T-helper 9 cell (primary cell): Measurements from ENCODE around the gene KRT8.

Experiments
- DNase-seq: peaks from one replicate; pipeline ENCODE4 v3.0.0-alpha.2; 2020

The KRT8 gene

DNA sequence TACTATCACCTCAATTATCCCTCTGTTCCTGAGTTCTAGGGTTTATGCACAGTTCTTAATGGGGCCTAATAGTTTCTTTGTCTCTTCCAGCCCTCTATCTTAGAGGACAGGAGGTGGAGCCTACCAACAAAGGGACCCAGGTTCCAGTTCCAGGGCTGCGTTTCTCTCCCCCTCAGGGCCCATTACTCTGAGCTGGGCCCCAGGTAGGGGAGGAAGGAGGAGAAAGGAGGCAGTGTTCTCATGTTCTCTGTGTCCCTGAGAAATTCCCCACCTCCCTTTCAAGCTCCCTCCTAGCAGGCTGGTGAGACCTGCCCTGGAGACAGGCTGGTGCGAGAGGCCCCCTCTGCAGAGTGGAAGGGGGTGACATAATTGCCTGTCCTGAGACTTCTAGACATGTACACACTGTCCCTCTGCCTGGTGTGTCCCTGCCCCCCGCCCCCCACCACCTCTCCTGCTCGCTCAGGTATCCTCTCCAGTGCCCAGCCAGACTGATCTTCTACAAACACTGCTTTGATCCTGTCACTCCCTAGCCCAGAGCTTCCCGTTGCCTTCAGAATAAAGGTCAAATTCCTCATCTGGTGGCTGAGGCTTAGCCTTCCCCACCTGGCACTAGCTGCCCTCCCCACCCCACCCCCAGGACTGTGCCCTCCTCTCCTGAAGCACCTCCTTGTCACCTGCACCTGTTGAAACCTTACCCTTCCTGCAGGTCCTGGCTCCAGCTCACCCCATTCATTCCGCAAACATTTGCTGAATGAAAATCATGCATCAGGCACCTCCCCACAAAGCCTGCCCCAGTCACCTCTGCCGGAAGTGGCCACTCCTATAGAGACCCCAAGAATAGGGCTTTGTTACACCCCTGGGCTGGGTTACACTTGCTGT, 21.1 kb upstream of the KRT8 start:
- DNase-seq = no peak

DNA sequence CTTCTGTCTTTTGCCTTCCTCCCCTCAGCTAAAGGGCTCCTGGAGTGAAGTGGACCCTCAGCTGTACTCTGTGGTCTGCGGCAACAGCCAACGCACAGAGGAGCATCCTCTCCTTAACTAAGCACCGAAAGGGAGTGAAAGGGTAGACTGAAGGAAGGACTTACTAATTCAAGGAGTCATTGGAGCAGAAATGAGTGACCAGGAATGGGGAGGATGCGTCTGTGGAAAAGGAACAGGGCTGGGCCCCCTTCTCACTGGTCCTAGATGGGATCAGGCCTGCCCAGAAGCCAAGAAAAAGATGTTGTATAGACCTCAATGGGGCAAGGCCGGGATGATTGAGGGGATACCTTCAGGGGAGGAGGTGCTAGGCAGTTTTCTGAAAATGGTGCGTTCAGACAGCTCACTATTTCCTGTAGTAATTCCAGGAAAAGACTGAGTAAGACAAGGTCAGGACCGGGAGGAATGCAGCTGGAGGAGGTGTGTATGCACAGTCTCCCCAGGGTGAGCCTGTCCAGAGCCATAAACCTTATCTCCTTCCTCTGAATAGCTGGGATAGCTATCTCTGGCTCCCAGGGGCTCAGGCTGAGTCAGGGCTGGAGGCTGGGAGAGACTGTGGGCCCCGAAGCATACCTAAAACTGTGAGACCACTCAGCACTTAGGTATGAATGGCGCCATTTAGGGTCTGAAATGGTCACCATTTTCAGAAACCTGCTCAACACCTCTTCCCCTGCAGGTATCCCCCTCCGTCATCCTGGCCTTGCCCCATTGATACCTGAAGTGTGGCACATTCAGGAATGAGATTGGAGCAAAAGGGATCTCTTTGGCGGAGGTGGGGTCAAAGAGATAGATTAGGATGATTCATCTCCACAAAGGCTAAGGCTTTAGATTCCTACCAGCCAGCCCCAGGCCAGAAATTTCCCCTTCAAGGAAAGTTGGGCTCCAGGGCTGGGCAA, 20.2 kb upstream of the KRT8 start:
- no peak for DNase-seq

DNA sequence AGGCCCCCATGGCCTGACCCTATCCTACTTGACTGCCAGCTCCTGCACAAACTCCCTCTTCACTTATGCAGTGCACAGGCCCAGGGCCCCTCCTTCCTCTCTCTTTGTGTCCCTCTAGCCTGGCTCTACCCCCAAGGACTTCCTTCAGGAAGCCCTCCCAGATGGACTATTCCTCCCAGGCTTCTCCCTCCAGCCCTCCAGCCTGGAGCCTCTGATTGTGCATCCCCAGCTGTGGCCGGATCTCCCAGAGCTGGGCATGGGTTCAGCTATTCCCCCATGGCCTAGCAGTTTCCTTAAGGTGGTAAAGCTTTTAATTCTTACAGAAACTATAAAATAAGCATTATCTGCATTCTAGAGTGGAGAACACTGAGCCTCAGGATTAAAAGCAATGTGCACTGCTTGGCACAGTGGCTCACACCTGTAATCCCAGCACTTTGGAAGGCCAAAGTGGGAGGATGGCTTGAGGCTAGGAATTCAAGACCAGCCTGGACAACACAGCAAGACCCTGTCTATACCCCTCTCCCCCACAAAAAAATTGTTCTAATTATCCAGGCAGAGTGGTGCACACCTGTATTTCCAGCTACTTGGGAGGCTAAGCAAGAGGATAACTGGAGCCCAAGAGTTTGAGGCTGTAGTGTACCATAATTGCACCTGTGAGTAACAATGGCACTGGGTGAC, 16.8 kb upstream of the KRT8 start:
- DNase-seq = no peak

DNA sequence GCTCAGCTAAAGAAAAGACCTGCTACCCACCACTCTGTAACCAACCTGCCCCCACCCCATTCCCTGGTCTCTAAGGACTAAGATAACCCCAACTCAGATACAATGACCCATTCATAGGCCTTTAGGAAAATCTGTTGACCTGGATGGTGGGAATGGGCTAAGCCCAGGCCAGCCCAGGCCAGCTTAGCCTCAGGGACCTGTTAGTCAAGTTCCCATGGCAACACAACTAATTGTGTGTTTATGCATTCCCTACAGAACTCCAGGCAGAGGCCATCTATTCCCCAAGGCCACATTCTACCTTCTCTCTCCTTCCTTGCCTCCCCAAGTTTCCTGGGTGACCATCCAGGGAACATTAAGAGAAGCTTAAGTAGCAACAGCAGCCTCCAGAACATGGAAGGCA, 16.1 kb upstream of the KRT8 start:
- DNase-seq = no peak

DNA sequence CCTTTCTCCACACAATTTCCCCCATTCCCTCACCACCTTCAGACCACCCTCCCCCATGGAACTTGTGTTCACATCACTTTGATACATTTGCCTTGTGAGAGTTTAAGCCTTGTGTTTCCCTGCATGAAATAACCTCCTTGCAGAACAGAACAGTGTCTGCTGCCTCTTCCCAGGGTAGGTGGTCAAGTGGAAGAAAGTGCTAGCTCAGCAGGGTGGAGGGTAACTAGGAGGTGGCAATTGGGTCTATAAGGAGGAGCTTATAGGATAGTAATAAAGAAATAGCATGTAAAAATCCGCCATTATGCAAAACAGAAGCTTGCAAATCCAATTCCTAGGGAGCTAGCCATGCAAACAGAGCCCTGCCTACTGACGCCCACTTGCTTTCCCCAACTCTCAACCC, 13.9 kb upstream of the KRT8 start:
- DNase-seq = no peak

DNA sequence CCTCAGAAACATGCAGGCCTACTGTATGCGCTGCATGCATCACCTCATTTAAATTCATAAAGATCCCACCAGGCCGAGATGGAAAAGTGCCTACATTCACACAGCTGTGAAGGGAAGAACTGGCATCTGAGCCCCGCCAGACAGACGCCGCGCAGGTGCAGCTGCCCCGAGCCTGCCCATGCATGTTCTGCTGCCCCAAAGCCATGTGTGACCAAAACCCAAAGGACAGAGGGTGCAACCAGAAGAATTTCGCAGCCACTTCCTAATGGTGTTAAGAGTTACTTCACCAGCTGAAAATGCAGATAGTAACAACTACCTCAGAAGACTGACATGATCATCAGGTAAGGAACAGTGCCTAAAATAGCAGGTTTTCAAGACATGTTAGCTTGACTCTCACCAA, 13.5 kb upstream of the KRT8 start:
- no peak for DNase-seq

DNA sequence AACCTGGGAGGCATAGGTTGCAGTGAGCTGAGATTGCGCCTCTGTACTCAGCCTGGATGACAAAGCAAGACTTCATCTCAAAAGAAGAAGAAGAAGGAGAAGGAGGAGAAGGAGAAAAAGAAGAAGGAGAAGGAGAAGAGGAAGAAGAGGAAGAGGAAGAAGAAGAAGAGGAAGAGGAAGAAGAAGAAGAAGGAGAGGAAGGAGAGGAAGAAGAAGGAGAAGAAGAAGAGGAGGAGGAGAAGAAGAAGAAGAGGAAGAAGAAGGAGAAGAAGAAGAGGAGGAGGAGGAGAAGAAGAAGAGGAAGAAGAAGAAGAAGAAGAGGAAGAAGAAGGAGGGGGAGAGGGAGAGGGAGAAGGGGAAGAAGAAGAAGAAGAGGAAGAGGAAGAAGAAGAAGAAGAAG, 12.9 kb upstream of the KRT8 start:
- DNase-seq = no peak

DNA sequence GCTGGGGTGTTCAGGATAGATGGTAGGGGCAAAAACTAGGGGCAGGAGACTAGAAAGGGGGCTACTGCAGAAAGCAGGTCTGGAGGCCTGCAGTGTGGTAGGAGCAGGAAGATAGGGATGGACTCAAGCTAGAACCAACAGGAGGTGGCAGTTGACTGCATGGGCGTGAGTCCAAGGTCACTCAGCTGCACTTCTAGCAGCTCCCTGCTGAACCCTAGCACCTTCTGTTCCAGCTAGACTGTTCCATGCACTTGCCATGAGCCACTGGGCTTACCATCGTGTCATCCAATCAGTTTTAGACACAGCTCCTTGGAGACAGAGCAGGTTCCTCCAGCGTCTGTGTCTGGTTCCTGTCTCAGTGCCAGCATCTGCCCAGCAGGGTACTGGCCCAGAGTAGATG, 11.3 kb upstream of the KRT8 start:
- DNase-seq = no peak

DNA sequence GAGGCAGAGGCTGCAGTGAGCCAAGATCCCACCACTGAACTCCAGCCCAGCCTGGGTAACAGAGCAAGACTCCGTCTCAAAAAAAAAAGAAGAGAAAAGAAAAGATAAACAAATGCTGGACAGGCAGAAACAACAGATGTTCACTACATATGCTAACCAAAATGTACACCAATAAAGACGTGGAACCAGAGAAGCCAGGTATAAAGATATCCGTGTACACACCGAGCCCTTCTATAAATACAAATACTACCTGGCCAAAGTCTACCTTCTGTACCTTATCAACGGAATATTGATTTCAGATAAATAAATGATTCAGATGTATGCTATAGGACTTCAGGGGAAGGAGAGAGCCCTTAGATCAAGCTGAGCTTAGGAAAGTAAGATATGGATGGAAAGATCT, 10.8 kb upstream of the KRT8 start:
- no peak for DNase-seq

DNA sequence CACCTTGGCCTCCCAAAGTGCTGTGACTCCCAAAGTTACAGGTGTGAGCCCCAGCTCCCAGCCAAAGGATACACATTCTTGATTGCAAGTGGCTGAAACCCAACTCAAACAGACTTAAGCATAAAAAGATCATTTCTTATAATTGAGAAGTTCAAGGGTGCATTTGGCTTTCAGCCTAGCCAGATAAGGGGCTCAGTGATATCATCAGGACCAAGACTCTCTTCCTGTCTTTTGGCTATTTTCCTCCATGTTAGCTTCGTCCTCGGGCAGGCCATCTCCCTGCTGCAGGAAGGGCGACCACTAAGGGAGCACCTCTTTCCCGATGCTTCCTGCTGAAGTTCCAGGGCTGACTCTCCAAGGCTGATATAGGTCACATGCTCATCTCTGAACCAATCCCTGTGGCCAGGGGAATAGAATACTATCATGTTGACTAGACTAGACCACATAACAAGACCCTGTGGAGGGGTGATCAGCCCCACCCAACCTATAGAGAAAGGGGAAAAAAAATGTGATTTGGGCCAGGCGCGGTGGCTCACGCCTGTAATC, 9.8 kb upstream of the KRT8 start:
- no peak for DNase-seq

DNA sequence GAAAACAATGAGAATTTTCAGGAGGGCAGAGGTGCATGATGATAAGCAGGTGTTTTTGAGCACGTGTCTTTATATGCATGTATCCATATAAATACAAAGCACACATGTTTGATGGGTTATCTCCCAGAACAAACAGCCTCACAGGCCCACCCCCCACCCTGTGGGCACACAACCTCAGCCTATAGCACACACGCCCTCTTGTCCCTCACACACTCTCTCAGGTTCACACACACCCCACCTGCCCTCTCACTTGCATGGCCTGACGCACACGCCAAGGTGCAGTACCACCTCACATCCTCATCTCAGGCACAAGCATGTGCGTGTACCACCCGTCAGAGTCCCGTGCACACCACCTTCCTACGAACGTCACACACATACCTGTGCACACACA, 8.6 kb upstream of the KRT8 start:
- DNase-seq = no peak

DNA sequence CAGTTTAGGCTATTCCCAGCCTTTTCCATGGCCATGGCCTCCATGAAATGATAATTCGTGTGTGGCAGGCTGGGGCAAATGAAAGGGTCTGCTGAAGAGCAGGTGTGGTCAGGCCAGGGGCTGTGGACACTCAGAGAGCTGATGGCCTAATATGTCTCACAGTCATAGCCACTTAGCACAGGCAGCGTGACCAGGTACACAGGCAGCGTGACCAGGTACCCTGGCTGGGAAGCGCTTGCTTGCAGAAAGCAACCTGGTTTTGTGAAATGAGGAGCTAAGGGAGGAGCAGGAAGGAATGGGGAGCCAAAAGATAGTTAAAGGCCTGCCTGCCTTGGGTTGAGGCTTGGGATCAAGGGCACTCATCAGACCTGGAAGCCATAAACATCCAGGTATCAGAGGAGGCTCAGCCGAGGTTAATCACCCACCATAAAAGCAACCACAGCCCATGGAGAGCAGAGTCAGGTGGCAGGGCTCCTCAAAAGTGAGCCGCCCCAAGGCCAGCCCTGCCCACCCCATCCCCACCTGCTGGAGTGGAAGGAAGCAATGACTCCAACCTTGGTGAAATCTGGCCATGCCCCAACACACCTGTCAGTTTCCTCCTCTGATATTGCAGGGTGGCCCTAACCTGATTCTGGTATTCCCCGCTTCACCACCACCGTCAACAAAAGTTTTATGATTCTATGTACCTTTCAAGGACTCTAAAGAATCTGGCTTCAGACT, 8.0 kb upstream of the KRT8 start:
- no peak for DNase-seq

DNA sequence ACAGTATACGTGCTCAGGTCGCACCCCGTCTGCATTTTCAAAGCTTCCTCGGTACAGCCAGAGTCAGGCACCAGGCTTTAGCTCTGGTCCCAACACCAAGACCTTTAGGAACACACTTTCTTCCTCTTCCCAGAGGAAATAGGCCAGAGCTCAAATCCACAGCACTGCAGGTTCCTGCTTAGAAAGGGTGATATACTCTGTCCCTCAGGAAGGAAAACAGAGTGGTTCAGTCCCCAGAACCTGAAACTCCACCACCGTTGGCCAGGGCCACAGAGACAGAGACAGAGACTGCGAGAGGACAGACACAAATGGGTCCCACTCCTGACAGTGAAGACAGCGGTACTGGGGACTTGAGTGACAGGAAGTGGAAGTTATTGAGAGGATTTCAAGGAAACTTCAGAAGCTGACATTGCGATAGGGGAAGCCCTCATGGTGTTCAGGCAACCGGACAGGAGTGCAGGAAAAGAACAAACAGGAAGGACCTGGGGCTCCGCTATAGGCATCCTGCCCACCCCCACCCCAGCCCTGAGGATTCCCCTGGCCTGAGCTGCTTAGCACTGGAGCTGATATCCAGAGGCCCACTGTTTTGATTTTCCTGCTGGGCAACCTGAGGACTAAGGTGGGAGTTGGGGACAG, 5.5 kb upstream of the KRT8 start:
- DNase-seq = no peak

DNA sequence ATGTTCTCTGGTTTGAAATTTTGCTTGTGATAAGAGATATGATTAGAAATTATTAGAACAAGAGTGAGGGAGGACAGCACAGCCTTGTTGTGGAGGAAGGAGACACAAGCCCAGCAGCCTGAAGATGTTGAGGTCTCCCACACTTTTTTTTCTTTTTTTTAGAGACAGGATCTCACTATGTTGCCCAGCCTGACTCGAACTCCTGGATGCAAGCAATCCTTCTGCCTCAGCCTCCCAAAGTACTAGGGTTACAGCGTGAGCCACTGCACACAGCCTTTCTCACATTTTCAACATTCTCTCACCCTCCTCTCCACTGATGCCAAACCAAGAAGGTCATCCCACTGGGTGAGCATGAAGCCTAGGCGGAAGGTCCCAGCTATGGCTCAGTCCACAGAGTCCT, 4.9 kb upstream of the KRT8 start:
- DNase-seq = no peak

DNA sequence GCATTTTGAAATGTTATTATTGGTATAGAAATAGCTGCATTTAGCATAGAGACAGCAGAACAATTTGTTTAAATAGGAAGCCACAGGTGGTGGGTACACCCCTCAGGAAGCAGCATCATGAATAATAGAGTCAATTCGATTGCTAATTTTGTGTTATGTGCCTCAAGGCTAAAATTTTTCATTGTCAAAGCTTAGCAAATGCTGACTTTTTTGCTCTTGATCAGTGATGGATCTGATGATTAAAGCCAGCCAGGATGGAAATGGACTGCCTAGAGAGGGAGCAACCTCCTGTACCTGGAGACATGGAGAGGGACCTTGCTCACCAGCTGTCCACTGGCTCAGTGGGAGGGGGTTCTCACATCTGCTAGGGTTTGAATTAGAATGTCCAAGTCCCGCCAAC, 4.5 kb upstream of the KRT8 start:
- DNase-seq = no peak

DNA sequence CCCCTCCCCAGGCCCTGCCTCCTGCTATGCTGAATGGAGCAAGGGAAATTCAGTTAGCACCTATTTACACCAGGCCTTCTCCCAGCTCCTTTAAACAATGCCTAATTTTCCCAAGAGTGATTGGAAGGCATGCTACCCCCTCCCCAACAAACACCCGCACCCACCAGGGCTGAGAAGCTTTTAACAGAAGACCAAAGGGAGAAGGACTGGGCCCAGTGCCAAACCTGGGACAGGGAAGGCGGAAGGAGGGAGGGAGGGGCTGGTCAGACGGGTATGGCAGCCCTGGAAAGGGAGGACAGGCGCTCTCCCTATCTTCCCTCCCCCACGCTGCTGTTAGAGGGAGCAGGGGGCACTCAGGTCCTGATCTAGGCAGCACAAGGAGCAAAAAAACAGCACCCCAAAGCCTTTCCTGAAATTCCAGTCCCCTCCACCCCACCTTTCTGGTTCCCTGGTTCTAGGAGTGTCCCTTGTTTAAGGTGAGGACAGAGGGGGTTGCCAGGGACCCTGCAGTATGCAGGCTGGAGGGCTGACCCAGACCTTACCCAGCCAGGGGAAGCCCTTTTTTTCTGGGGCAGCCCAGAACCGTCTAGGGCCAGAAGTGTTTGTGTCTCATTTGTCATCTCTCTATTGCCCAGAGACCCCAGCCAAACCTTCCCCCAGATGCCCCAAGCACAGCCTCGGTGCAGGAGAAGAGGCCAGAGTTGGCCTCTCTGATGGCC, 2.4 kb upstream of the KRT8 start:
- no peak for DNase-seq

DNA sequence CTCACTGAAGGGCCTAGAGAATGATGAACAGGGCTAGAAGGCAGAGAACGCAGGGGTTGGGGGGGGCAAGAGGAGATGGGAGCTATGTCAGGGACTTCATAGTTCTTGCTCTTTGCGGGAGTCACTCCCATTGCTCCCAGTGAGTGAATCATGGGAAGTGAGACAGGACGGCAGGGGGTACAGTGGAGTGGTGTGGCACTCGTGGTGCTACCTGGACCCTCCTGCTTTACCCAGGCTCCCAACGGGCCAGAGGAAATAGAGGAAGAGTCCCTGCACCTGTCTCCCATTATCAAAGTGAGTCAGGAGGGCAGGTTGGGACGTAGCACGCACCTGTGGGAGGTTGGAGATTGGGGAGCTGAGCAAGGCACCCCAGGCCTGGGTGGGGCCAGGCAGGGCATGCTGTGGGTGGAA, 1.3 kb upstream of the KRT8 start:
- DNase-seq = no peak

DNA sequence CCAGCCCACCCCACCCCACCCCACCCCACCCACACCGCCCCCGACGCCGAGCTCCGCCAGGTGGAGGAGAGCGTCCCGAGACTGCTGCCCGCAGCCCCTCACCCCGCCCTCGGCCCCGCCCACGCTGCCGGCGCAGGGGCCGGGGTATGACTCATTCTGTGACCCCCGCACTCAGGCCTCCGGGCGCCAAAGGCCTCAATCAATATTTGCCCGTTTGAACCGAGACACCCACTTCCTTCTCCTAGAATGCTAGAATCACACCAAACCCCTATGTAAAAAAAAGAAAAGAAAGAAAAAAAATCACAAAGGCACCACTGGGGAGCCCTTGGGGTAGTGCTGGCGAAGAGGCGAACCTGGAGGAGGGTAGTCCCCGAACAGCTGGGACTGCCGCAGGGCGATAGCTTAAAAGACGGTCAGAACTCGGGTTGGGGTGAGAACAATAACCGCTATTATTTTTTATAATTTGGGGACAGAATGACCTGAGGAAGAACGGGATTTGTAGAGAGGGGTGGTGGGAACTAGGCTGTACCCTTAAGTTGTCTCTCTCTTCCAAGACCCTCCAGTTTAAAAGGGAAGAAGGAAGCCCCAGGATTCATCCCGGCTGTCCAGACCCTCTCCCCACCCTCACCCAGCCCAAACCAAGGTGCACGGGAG, 894 bp downstream of the KRT8 start:
- DNase-seq = no peak

DNA sequence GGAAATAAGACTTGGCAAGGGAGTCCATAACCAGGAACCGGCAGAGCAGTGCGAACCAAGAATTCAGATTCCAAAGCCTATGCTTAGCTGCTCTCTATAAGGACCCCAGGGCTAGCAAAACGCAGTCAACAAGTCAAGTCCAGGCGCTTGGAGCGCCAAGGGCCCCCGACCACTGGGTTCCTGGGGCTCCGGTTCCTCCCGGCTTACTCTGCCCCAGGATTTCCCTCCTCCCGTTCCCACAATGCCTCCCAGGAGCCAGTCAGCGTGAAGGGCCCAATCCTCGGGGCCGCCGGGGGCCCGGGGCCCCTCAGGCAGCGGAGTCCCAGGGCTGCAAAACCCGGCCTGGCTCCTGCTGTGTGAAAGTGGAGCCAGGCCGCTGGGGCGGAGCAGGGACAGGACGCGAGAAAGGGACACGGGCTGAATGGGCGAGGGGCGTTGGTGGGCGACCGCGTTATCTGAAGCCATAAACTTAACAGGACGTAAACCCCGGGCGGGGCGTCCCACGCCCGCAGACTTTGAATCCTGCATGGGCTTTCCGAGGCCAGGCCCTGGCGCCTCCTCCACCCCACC, 1.5 kb downstream of the KRT8 start:
- peak; percentile 8 for DNase-seq
